C4-2B (cell line): ENCODE results near the gene CORO2B.

Source experiments
- CTCF ChIP-seq: fragments of 450-650 bp; conservative IDR thresholded peaks from 2 replicates; pipeline ENCODE4 v1.5.1; 2017; ENCODE audit warnings: mild to moderate bottlenecking
- ZFX ChIP-seq: fragments of 450-650 bp; IDR thresholded peaks from 2 replicates; pipeline ENCODE4 v1.6.1; 2017

GRCh38 chr15:68553314-68553993 lies 25.3 kb upstream of the CORO2B start:
- no peak for TF ChIP-seq CTCF
- no peak for TF ChIP-seq ZFX
